ENCODE measurements around the gene SLC35F2. TPM values are rescaled to one million over a fixed set of nuclear protein-coding genes. Genes with fewer than 3 reads are reported as not detected.
A peak's percentile ranks its signal among the peaks of the same experiment; 100 is the strongest.
"Not testable (repeated sequence)": the region's sequence is repeated elsewhere in the genome, so short reads cannot be mapped to it uniquely, and the experiment has no call there.

SLC35F2 gene
- polyA plus RNA-seq (ENCODE audit: insufficient read length in 3 of 3), result 10 to 100 TPM; 13.5 to 17.4 (median 15.1) TPM
- long read RNA-seq, donor 1, partial matches to known transcripts, result 0 of 2 reads
- long read RNA-seq, donor 1, other reads (novel, unspliced or antisense), result 0 of 2 reads
- long read RNA-seq, donor 2, partial matches to known transcripts, result 0 of 2 reads
- long read RNA-seq, donor 2, other reads (novel, unspliced or antisense), result 0 of 2 reads
- long read RNA-seq, donor 3, transcript SLC35F2-204 (8 exons, 3,170 nt), result major isoform, 5 of 5 reads
- long read RNA-seq, donor 3, partial matches to known transcripts, result 0 of 5 reads
- long read RNA-seq, donor 3, other reads (novel, unspliced or antisense), result 0 of 5 reads
- long read RNA-seq, donor 4, partial matches to known transcripts, result 18 of 19 reads
- long read RNA-seq, donor 4, other reads (novel, unspliced or antisense), result 0 of 19 reads
- long read RNA-seq, donor 5, result 0 reads
- long read RNA-seq, donor 6, partial matches to known transcripts, result 0 of 2 reads
- long read RNA-seq, donor 6, other reads (novel, unspliced or antisense), result 0 of 2 reads
- long read RNA-seq, donor 7, transcript SLC35F2-204 (8 exons, 3,170 nt), result major isoform, 6 of 6 reads
- long read RNA-seq, donor 7, partial matches to known transcripts, result 0 of 6 reads
- long read RNA-seq, donor 7, other reads (novel, unspliced or antisense), result 0 of 6 reads
- long read RNA-seq, donor 8, transcript SLC35F2-204 (8 exons, 3,170 nt), result major isoform, 5 of 6 reads
- long read RNA-seq, donor 8, partial matches to known transcripts, result 0 of 6 reads
- long read RNA-seq, donor 8, other reads (novel, unspliced or antisense), result 0 of 6 reads
- long read RNA-seq, donor 9, partial matches to known transcripts, result 0 of 3 reads
- long read RNA-seq, donor 9, other reads (novel, unspliced or antisense), result 0 of 3 reads
- long read RNA-seq, donor 10, transcript SLC35F2-204 (8 exons, 3,170 nt), result major isoform, 5 of 5 reads
- long read RNA-seq, donor 10, partial matches to known transcripts, result 0 of 5 reads
- long read RNA-seq, donor 10, other reads (novel, unspliced or antisense), result 0 of 5 reads
- long read RNA-seq, donor 11, transcript SLC35F2-204 (8 exons, 3,170 nt), result major isoform, 6 of 6 reads
- long read RNA-seq, donor 11, partial matches to known transcripts, result 0 of 6 reads
- long read RNA-seq, donor 11, other reads (novel, unspliced or antisense), result 0 of 6 reads
- long read RNA-seq, donor 12, partial matches to known transcripts, result 0 of 3 reads
- long read RNA-seq, donor 12, other reads (novel, unspliced or antisense), result 0 of 3 reads
- long read RNA-seq, donor 13, result 0 reads
- long read RNA-seq, donor 14, transcript SLC35F2-204 (8 exons, 3,170 nt), result major isoform, 6 of 7 reads
- long read RNA-seq, donor 14, partial matches to known transcripts, result 0 of 7 reads
- long read RNA-seq, donor 14, other reads (novel, unspliced or antisense), result 0 of 7 reads
- long read RNA-seq, donor 15, partial matches to known transcripts, result 0 of 2 reads
- long read RNA-seq, donor 15, other reads (novel, unspliced or antisense), result 0 of 2 reads
- long read RNA-seq, donor 16, transcript SLC35F2-204 (8 exons, 3,170 nt), result major isoform, 8 of 9 reads
- long read RNA-seq, donor 16, partial matches to known transcripts, result 0 of 9 reads
- long read RNA-seq, donor 16, other reads (novel, unspliced or antisense), result 0 of 9 reads

- peak in 10 of 11 donors; percentile 44 to 70 (median 51) for DNase-seq (ENCODE audit: extremely low read depth in 1 of 11, low read depth in 9 of 11, low spot score in 4 of 11)
These were observed at the start of gene SLC35F2 for GRCh38 chr11:107858217-107859070. Gene SLC35F2, minus strand, starts transcription at chr11:107858787. Its CDS starts 20 bp downstream, at chr11:107858767.

GRCh38 chr11:107908211-107908610 lies 49.6 kb upstream of the SLC35F2 start:
- no peak for DNase-seq (ENCODE audit: extremely low read depth in 1 of 11, low read depth in 9 of 11, low spot score in 4 of 11)

GRCh38 chr11:107898270-107898669 lies 39.7 kb upstream of the SLC35F2 start:
- peak in 2 of 11 donors; percentile 2 to 5 for DNase-seq (ENCODE audit: extremely low read depth in 1 of 11, low read depth in 9 of 11, low spot score in 4 of 11)

- no peak for DNase-seq (ENCODE audit: extremely low read depth in 1 of 11, low read depth in 9 of 11, low spot score in 4 of 11)
These were observed 23.7 kb upstream of the SLC35F2 start for GRCh38 chr11:107882095-107882820.

GRCh38 chr11:107881471-107881870 lies 22.9 kb upstream of the SLC35F2 start:
- DNase-seq (ENCODE audit: extremely low read depth in 1 of 11, low read depth in 9 of 11, low spot score in 4 of 11), result not testable (repeated sequence)

- no peak for DNase-seq (ENCODE audit: extremely low read depth in 1 of 11, low read depth in 9 of 11, low spot score in 4 of 11)
These were observed 17.6 kb upstream of the SLC35F2 start for GRCh38 chr11:107876141-107876540.

GRCh38 chr11:107864591-107864990 lies 6.0 kb upstream of the SLC35F2 start:
- DNase-seq (ENCODE audit: extremely low read depth in 1 of 11, low read depth in 9 of 11, low spot score in 4 of 11), result no peak

- no peak for DNase-seq (ENCODE audit: extremely low read depth in 1 of 11, low read depth in 9 of 11, low spot score in 4 of 11)
These were observed 2.1 kb upstream of the SLC35F2 start for GRCh38 chr11:107860688-107861087.

GRCh38 chr11:107860240-107860620 lies 1.6 kb upstream of the SLC35F2 start:
- not testable (repeated sequence) for DNase-seq (ENCODE audit: extremely low read depth in 1 of 11, low read depth in 9 of 11, low spot score in 4 of 11)

GRCh38 chr11:107859459-107860239 lies 1.1 kb upstream of the SLC35F2 start:
- DNase-seq (ENCODE audit: extremely low read depth in 1 of 11, low read depth in 9 of 11, low spot score in 4 of 11), result peak in 2 of 11 donors; percentile 7 to 9

GRCh38 chr11:107857550-107858216 lies 904 bp downstream of the SLC35F2 start:
- peak in 1 of 11 donors; percentile 3 for DNase-seq (ENCODE audit: extremely low read depth in 1 of 11, low read depth in 9 of 11, low spot score in 4 of 11)

GRCh38 chr11:107856981-107857517 lies 1.5 kb downstream of the SLC35F2 start:
- DNase-seq (ENCODE audit: extremely low read depth in 1 of 11, low read depth in 9 of 11, low spot score in 4 of 11), result no peak

GRCh38 chr11:107856180-107856980 lies 2.2 kb downstream of the SLC35F2 start:
- no peak for DNase-seq (ENCODE audit: extremely low read depth in 1 of 11, low read depth in 9 of 11, low spot score in 4 of 11)

- no peak for DNase-seq (ENCODE audit: extremely low read depth in 1 of 11, low read depth in 9 of 11, low spot score in 4 of 11)
These were observed 5.5 kb downstream of the SLC35F2 start for GRCh38 chr11:107853070-107853469.
